Gastrocnemius medialis (tissue), 4 donors: ENCODE measurements around the gene NME4. TPM values are rescaled to one million over a fixed set of nuclear protein-coding genes. Genes with fewer than 3 reads are reported as not detected.

ENCODE experiments used
- ATAC-seq, 2 donors: fragments of 150-250 bp; one replicate each; pipeline ENCODE4 v1.9.1; 2016
- DNase-seq, 2 donors: peaks; one replicate each; pipeline ENCODE4 v3.0.0-alpha.2; 2019
- H3K27ac ChIP-seq, 4 donors: fragments of 200-600 bp; sonication (generic); 1 replicate in 1 of 4; 2 replicates in 3 of 4; pipeline ENCODE4 v1.5.1; 2016 to 2018; ENCODE audit warnings: mild to moderate bottlenecking in 2 of 4, moderate library complexity in 1 of 4
- H3K27me3 ChIP-seq, 3 donors: fragments of 200-600 bp; sonication (generic) in 2 of 3; 1 replicate in 1 of 3; 2 replicates in 2 of 3; pipeline versions ENCODE4 v1.5.1 to v1.6.0; 2016 to 2019; ENCODE audit warnings: mild to moderate bottlenecking in 1 of 3, moderate library complexity in 1 of 3
- H3K36me3 ChIP-seq, 2 donors: fragments of 200-600 bp; sonication (generic) in 1 of 2; one replicate each; pipeline ENCODE4 v1.5.1; 2017 to 2018
- H3K4me1 ChIP-seq, 2 donors: fragments of 200-600 bp; sonication (generic) in 1 of 2; one replicate each; pipeline ENCODE4 v1.5.1; 2016 to 2017; ENCODE audit warnings: mild to moderate bottlenecking in 2 of 2
- H3K4me3 ChIP-seq, 4 donors: fragments of 200-600 bp; sonication (generic) in 3 of 4; 1 replicate in 1 of 4; 2 replicates in 3 of 4; pipeline ENCODE4 v1.5.1; 2016 to 2019; ENCODE audit warnings: mild to moderate bottlenecking in 2 of 4
- H3K9me3 ChIP-seq, 3 donors: fragments of 200-600 bp; sonication (generic) in 2 of 3; 1 replicate in 1 of 3; 2 replicates in 2 of 3; pipeline ENCODE4 v1.5.1; 2016 to 2019
- CTCF ChIP-seq, 5 experiments: fragments of 450-650 bp in 3 of 5; fragments of 200-600 bp in 2 of 5; sonication (generic) in 2 of 5; IDR thresholded peaks in 4 of 5; conservative IDR thresholded peaks in 1 of 5; 1 replicate in 4 of 5; 2 replicates in 1 of 5; pipeline ENCODE4 v1.5.1; 2016 to 2019; ENCODE audit warnings: antibody characterized with exemption in 5 of 5, mild to moderate bottlenecking in 3 of 5, moderate library complexity in 3 of 5
- POLR2A ChIP-seq, 2 donors: fragments of 450-650 bp; IDR thresholded peaks; one replicate each; pipeline ENCODE4 v1.6.1; 2017; ENCODE audit warnings: antibody characterized with exemption in 2 of 2, mild to moderate bottlenecking in 2 of 2, moderate library complexity in 2 of 2
- in situ Hi-C, 4 donors: fragments of 200-750 bp; cut with MboI; loops; one replicate each; pipeline versions ENCODE4 v1.15.0 to v1.8.0; 2017; ENCODE audit warnings: low sequenced_read_pairs in 4 of 4
- intact Hi-C: fragments of 100-400 bp; cut with DNase I; formaldehyde crosslinking; loops from one replicate; pipeline ENCODE4 v1.15.1; 2023; ENCODE audit warnings: low total_unique reads
- total RNA-seq, 4 donors: library from RNA; depleted of rRNA; stranded (reverse); fragments of >200 nt; gene quantifications; one replicate each; pipeline versions ENCODE4 v1.1.0 to v1.2.3, GENCODE V29; 2016

The NME4 gene
- total RNA-seq, 4 donors from 2014 or later: 11.6 to 19.3 (median 16.3) TPM

DNA sequence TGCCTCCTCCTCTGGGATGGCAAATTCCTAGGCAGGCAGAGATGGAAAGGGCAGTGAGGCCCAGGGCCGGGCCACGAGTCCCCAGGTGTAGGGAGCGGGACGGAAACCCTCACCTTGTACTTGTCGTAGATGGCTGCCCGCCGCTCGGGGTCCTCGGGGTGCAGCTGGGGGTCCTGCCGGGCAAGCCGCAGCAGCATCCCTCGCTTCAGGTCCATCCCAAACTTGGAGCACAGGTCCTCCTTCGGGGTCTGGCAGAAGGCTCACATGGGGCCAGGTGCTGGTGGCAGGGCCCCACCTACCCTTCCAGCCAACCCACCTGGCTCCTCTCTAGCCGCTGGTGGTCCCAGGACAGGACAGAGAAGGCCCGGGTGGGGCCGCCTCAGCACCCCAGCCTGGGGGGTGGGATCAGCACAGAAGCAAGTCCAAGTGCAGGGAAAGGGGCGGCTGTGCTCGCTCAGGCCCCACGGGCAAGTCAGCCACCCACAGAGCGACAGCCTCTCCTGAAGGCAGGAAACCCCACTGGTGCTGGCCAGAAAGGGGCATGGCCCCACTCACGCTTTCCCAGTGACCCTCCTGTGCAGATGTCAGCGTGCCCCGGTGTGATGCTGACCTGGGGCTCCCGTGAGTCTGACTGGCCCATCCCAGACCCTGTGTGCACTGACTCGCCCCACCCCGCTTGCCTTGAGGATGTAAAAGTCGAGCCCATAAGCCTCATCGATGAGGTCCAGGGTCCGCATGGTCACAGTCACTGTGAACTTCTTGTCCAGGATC lies 28.4 kb upstream of the NME4 start:
- intact Hi-C loops: no loop called here
- H3K9me3 ChIP-seq: no peaks in the 10 kb centered on the region
- ATAC-seq (no peak), DNase-seq (no peak)
- H3K4me1 ChIP-seq: peaks cover 12 to 14% of the 10 kb centered on the region in 2 donors
- in situ Hi-C loops: no loop called here
- no peak overlapping the region for H3K4me3 ChIP-seq
- peaks cover 0 to 33% of the 10 kb centered on the region in 2 donors for H3K36me3 ChIP-seq
- H3K27me3 ChIP-seq: peaks cover 0 to 14% (median 7%) of the 10 kb centered on the region in 3 donors
- H3K27ac ChIP-seq: no peak overlapping the region
- TF ChIP-seq CTCF (IDR thresholded peaks at IDR 0.05 in 4 of 5, conservative IDR thresholded peaks at IDR 0.05 in 1 of 5) (no peak), POLR2A (IDR thresholded peaks at IDR 0.05) (no peak)

- ATAC-seq: no peak
- Histone ChIP-seq H3K4me3 (peak overlapping the region; percentile 38 to 66 (median 59)), H3K27me3 (peaks cover 0 to 8% (median 7%) of the 10 kb centered on the region in 3 donors)
Observed at GRCh38 chr16:369275-369865, 27.6 kb upstream of the NME4 start.

GRCh38 chr16:369866-370436 lies 27.0 kb upstream of the NME4 start:
- peaks cover 0 to 47% of the 10 kb centered on the region in 2 donors for H3K36me3 ChIP-seq
- ATAC-seq: peak; percentile 24 to 25
- in situ Hi-C loops: no loop called here

More at GRCh38 chr16:369275-369865, 27.6 kb upstream of the NME4 start:
- H3K36me3 ChIP-seq: peaks cover 0 to 41% of the 10 kb centered on the region in 2 donors
- H3K27ac ChIP-seq: no peak overlapping the region
- TF ChIP-seq CTCF (IDR thresholded peaks at IDR 0.05 in 4 of 5, conservative IDR thresholded peaks at IDR 0.05 in 1 of 5) (no peak), POLR2A (IDR thresholded peaks at IDR 0.05) (no peak)
- intact Hi-C loops: no loop called here
- peaks cover 12 to 14% of the 10 kb centered on the region in 2 donors for H3K4me1 ChIP-seq
- H3K9me3 ChIP-seq: no peaks in the 10 kb centered on the region
- no peak for DNase-seq
- in situ Hi-C loops: no loop called here

DNA sequence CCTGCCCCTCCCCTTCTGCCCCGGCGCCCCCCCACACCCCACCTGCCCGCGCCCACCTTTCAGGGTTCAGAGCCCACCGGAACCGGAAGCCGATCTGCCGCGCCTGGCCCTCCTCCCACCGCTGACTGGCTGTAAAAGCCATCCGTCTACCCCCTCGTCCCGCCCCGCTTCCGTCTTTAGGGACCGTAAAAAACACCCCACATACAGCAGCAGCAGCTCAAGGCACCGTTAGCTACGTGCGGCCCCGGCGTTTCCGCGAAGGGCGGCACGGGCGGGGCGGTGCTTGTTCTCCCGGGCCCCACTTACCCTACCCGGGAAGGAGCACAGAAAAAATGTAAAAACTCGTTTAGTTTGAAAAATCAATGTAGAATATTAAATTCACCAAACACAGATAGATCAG lies 26.6 kb upstream of the NME4 start, which contains the start of gene MRPL28:
Gene MRPL28, minus strand, starts transcription at position 96 of the 400 bp plus-strand sequence. CDS start 320 bp downstream, outside the sequence.
- TF ChIP-seq POLR2A (IDR thresholded peaks at IDR 0.05) (peak in 1 of 2 donors; percentile 55), CTCF (IDR thresholded peaks at IDR 0.05 in 4 of 5, conservative IDR thresholded peaks at IDR 0.05 in 1 of 5) (no peak)
- DNase-seq (peak; percentile 92 to 95), ATAC-seq (peak; percentile 99)
- Histone ChIP-seq H3K27me3 (no peaks in the 10 kb centered on the region), H3K9me3 (no peaks in the 10 kb centered on the region), H3K27ac (peak within 1 kb of the TSS; percentile 71 to 88 (median 84)), H3K4me3 (peak within 1 kb of the TSS; percentile 38 to 66 (median 59)), H3K4me1 (peaks cover 12 to 14% of the 10 kb centered on the region in 2 donors), H3K36me3 (peaks cover 0 to 51% of the 10 kb centered on the region in 2 donors)
- intact Hi-C loops: loop anchor here (1.0 kb wide), 1 partner anchor 18 kb away; the partner anchor contains the start of gene AXIN1
- in situ Hi-C loops: no loop called here

More at GRCh38 chr16:369866-370436, 27.0 kb upstream of the NME4 start:
- H3K4me3 ChIP-seq: peak overlapping the region; percentile 38 to 66 (median 59)
- peaks cover 12 to 14% of the 10 kb centered on the region in 2 donors for H3K4me1 ChIP-seq
- H3K9me3 ChIP-seq: no peaks in the 10 kb centered on the region
- intact Hi-C loops: loop anchor here (1.0 kb wide), 1 partner anchor 18 kb away; the partner anchor contains the start of gene AXIN1
- no peak for DNase-seq
- peak overlapping the region; percentile 71 to 88 (median 84) for H3K27ac ChIP-seq
- TF ChIP-seq CTCF (IDR thresholded peaks at IDR 0.05 in 4 of 5, conservative IDR thresholded peaks at IDR 0.05 in 1 of 5) (no peak), POLR2A (IDR thresholded peaks at IDR 0.05) (no peak)
- H3K27me3 ChIP-seq: peaks cover 0 to 2% (median under 1%) of the 10 kb centered on the region in 3 donors
